DMS 273 (cell line): ENCODE measurements around the gene NRM.
"Not testable (repeated sequence)": the region's sequence is repeated elsewhere in the genome, so short reads cannot be mapped to it uniquely, and the experiment has no call there.

ENCODE experiments used
- DNase-seq: peaks from one replicate; lab custom pipeline; 2025; ENCODE audit not compliant: unreplicated experiment; lab: John Stamatoyannopoulos, UW

The NRM gene

DNA sequence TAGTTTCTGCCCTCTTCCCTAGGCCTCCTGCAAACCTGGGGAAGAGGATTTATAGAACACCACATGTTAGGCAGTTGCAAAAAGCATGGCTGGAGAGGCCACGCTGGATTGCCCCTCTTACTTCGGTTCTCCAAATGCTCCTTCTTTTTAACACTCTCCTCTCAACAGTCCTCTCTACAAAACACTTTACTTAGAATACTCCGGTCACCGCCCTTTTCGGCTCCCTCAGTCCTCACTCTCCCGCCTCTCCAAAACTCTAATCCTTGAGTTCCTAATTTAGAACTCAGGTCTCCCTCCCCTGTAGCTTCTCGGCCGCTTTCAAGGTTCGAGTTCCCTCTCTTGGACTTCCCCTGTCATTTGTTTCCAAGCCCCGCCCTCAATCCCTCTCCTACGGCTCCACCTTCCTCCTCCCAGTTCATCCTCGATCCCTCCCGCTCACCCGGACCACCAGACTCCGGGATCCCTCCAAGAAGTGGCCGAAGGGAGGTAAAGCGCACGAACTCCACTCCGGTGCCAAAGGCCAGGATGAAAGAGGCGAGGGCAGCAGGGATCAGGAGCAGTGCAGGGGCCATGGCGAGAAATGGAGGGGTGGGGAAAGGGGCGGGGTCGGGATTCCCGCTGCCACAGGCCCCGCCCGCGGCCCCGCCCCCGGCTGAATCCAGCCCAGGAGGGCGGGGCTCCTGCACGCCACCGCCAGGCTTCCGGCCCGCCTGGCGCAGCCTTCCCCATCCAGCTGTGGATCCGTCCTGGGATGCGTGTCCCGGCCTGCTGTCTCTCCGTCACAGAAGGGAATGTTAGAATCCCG is at the start of gene NRM:
Gene NRM, minus strand, starts transcription at position 582 of the 805 bp plus-strand sequence. Its CDS starts 10 bp downstream, at position 572.
- peak; percentile 96 for DNase-seq

DNA sequence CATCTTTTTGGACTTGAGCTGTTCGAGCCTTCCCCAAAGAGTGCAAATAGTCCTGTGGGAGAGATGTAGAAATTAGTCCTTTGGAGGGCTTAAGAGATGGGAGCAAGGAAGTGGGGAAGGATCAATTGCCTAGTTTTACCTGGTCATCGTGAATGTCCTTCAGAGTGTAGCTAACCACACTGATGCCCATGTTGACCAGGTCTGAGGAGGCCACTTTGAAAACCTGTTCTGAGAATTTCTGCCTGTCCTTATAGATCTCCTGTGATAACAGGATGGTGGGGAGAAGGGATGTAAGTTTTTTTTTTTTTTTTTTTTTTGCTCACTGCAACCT is 49.7 kb upstream of the NRM start:
- no peak for DNase-seq

GRCh38 chr6:30738532-30738931 is 47.7 kb upstream of the NRM start:
- DNase-seq, result no peak

- no peak for DNase-seq
These were observed 45.0 kb upstream of the NRM start for GRCh38 chr6:30735668-30736314.

DNA sequence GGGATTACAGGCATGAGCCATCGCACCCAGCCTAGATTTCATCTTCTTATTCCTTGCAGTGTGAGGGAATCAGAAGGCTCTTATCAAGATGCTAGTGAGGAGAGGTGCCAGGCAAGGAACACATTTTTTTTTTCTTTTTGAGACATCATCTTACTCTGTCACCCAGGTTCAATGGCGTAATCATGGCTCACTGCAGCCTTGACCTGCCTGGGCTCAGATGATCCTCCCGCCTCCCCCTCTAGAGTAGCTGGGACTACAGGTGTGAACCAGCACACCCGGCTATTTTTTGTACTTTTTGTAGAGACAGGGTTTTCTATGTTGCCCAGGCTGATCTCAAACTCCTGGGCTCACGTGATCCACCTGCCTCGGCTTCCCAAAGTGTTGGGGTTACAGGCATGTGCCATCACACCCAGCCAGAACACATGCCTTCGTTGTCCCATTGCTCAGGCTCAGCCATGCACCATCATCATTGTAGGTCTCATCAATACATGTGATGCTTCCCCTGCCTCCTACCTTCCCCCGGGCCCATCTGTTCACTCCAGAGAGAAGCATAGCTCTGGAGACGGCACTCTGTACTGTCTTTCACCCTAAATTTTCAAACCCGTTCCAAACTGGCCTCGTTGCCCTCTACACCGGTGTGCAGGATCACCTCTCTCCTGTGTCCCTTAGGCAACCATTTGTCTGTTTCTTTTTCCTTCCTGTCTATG is 41.6 kb upstream of the NRM start:
- DNase-seq, result no peak

DNA sequence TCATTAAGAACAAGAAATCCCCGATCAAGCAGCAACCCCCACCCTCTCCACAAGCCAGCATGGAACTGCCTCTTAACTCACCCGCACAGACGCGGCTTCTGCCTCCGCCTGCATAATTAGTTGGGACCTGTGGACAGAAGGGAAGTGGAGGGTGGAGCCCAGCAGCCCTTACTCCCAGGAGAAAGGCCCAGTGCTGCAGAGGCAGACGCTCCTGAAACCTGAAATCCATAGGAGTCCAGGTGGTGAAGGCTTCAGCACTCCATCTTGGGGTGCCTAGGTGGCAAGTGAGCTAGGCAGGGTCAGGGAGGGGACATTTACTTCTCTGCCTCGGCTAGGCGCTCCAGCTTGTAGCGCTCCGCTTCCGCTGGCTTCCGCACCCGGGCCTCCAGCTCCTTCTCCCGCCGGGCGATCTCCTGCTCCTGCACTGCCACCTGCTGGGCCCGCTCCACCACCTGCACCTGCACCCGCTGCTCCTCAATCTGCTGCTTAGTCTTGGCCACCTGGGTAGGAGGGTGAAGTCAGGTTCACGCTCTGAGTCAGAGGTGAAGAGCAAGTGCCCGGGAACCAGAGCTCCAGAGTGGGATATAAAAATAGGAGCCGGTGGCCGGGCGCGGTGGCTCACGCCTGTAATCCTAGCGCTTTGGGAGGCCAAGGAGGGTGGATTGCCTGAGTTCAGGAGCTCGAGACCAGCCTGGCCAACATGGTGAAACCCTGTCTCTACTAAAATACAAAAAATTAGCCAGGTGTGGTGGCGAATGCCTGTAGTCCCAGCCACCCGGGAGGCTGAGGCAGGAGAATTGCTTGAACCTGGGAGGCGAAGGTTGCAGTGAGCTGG is 40.0 kb upstream of the NRM start:
- peak; percentile 92 for DNase-seq

GRCh38 chr6:30727920-30728553 is 37.3 kb upstream of the NRM start:
- peak; percentile 56 for DNase-seq

DNA sequence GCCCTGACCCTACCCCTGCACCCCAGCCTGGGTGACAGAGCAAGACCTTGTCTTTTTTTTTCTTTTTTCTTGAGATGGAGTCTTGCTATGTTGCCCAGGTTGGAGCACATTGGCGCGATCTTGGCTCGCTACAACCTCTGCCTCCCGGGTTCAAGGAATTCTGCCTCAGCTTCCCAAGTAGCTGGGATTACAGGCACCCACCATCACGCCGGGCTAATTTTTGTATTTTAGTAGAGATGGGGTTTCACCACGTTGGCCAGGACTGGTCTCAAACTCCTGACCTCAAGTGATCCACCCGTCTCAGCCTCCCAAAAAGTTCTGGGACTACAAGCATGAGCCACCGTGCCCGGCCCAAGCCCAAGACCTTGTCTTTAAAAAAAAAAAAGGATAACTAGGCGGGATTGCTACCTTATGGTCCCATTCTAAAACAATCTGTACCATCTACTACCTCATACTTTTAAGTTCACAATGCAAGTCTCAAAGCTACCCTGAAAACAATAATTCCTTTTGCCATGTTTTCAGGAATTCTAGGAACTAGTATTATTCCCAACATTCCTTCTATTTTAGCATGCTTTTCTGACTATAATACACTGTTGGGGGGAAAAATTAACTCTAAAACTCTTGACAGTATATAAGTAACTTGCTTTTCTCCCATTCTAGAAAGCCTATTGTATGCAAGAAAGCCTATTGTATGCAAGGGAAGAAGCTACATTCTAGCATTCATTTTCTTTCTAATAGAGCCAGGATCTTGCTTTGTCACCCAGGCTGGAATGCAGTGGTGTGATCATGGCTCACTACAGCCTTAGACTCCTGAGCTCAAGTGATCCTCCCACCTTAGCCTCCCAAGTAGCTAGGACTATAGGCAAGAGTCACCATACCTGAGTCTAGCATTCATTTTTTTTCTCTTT is 36.0 kb upstream of the NRM start:
- DNase-seq, result peak; percentile 47

DNA sequence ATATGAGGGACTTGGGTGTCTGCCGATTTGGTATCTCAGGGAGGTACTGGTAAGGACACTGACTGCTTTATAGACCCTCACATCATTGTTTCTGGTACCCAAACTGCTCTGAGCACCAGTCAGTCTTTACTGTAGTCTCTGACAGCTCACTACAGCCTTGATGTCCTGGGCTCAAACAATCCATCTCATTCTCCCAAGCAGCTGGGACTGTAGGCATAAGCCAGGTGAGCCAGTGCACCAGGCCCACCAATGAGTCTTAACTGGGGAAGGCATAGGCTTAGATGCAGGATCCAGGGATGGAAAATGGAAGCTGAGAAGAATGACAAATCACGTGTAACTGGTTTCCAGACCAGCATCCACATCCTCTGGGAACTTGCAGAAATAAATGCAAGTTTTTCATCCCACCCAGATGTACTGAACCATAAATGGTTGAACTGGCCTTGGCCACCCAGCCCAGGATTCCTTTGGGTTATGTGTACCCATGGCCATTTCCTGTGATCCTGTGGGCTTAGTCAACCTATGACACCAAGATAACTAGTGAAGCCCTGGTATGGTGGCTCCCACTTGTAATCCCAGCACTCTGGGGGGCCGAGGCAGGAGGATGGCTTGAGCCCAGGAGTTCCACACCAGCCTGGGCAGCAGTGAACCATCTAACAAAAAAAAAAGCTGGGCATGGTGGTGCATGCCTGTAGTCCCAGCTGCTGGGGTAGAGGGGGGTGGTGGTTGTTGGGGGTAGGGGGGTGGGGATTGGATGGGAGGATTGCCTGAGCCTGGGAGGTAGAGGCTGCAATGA is 35.1 kb upstream of the NRM start:
- peak; percentile 78 for DNase-seq

DNA sequence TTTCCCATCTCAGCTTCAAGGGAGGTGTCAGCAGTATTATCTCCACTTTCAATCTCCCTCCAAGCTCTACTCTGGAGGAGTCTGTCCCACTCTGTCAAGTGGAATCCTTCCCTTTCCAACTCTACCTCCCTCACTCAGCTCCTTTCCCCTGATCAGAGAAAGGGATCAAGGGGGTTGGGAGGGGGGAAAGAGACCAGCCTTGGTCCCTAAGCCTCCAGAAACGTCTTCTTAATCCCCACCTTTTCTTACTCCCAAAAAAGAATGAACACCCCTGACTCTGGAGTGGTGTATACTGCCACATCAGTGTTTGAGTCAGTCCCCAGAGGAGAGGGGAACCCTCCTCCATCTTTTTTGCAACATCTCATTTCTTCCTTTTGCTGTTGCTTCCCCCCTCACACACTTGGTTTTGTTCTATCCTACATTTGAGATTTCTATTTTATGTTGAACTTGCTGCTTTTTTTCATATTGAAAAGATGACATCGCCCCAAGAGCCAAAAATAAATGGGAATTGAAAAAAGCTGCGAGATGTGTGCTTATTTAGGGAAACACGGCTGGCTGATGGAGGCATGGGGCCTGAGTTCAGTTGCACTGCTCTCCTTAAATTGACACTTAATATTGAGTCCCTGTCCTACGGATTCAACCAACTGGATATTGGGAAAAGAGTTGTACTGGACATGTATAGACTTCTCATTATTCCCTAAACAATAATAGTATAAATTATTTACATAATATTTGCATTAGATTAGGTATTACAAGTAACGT is 34.3 kb upstream of the NRM start:
- DNase-seq, result peak; percentile 74

- not testable (repeated sequence) for DNase-seq
These were observed 33.3 kb upstream of the NRM start for GRCh38 chr6:30723843-30724741.

- not testable (repeated sequence) for DNase-seq
These were observed 32.5 kb upstream of the NRM start for GRCh38 chr6:30723159-30723842.

- peak; percentile 89 for DNase-seq
These were observed 31.7 kb upstream of the NRM start for GRCh38 chr6:30722280-30723112.

DNA sequence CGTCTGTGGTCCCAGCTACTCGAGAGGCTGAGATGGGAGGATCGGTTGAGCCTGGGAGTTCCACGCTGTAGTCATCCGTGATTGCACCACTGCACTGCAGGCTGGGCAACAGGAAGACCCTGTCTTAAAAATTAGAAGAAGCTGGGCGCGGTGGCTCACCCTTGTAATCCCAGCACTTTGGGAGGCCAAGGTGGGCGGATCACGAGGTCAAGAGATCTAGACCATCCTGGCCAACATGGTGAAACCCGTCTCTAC is 31.2 kb upstream of the NRM start:
- DNase-seq, result not testable (repeated sequence)

- DNase-seq, result peak; percentile 96
These were observed 30.6 kb upstream of the NRM start for GRCh38 chr6:30721198-30722024.
